ENCODE data around the gene GRID2. TPM values are rescaled to one million over a fixed set of nuclear protein-coding genes. Genes with fewer than 3 reads are reported as not detected.

Gene GRID2
- total RNA-seq, 3 donors from 2014 or later = under 0.01 TPM

GRCh38 chr4:93368968-93369367, 1065.2 kb downstream of the GRID2 start:
- intact Hi-C loops (cut with DNase I; ENCODE audit: low total_unique reads) = no loop called here
- Histone ChIP-seq H3K27ac (no peak overlapping the region), H3K4me1 (no peaks in the 10 kb centered on the region), H3K36me3 (no peaks in the 10 kb centered on the region), H3K27me3 (no peaks in the 10 kb centered on the region), H3K9me3 (peaks cover 0 to 10% of the 10 kb centered on the region in 2 donors), H3K4me3 (no peak overlapping the region)
- no peak for TF ChIP-seq POLR2A (IDR thresholded peaks at IDR 0.05)
- no peak for TF ChIP-seq POLR2AphosphoS5 (IDR thresholded peaks at IDR 0.05)
- no peak for TF ChIP-seq CTCF (IDR thresholded peaks at IDR 0.05)
- no peak for DNase-seq (ENCODE audit: low spot score in 2 of 2)

- H3K4me1 ChIP-seq = no peaks in the 10 kb centered on the region
- intact Hi-C loops (cut with DNase I; ENCODE audit: low total_unique reads) = no loop called here
- no peak for DNase-seq (ENCODE audit: low spot score in 2 of 2)
- H3K27ac ChIP-seq = no peak overlapping the region
- no peak for TF ChIP-seq POLR2AphosphoS5 (IDR thresholded peaks at IDR 0.05)
- no peak for TF ChIP-seq POLR2A (IDR thresholded peaks at IDR 0.05)
- no peak for TF ChIP-seq CTCF (IDR thresholded peaks at IDR 0.05)
- peaks cover 0 to 10% of the 10 kb centered on the region in 2 donors for H3K9me3 ChIP-seq
- no peak overlapping the region for H3K4me3 ChIP-seq
- H3K36me3 ChIP-seq = no peaks in the 10 kb centered on the region
- H3K27me3 ChIP-seq = no peaks in the 10 kb centered on the region
Measured at GRCh38 chr4:93370256-93370655, 1066.5 kb downstream of the GRID2 start.

- no peaks in the 10 kb centered on the region for H3K4me1 ChIP-seq
- no peak overlapping the region for H3K27ac ChIP-seq
- H3K4me3 ChIP-seq = no peak overlapping the region
- H3K9me3 ChIP-seq = no peaks in the 10 kb centered on the region
- intact Hi-C loops (cut with DNase I; ENCODE audit: low total_unique reads) = no loop called here
- H3K27me3 ChIP-seq = no peaks in the 10 kb centered on the region
- H3K36me3 ChIP-seq = no peaks in the 10 kb centered on the region
- DNase-seq (ENCODE audit: low spot score in 2 of 2) = no peak
- TF ChIP-seq CTCF (IDR thresholded peaks at IDR 0.05) (no peak), POLR2AphosphoS5 (IDR thresholded peaks at IDR 0.05) (no peak), POLR2A (IDR thresholded peaks at IDR 0.05) (no peak)
Measured at GRCh38 chr4:93373893-93374860, 1070.4 kb downstream of the GRID2 start.

- no peaks in the 10 kb centered on the region for H3K9me3 ChIP-seq
- H3K27me3 ChIP-seq = no peaks in the 10 kb centered on the region
- no peak overlapping the region for H3K4me3 ChIP-seq
- no peaks in the 10 kb centered on the region for H3K36me3 ChIP-seq
- no peak overlapping the region for H3K27ac ChIP-seq
- intact Hi-C loops (cut with DNase I; ENCODE audit: low total_unique reads) = no loop called here
- TF ChIP-seq POLR2AphosphoS5 (IDR thresholded peaks at IDR 0.05) (no peak), POLR2A (IDR thresholded peaks at IDR 0.05) (no peak), CTCF (IDR thresholded peaks at IDR 0.05) (no peak)
- DNase-seq (ENCODE audit: low spot score in 2 of 2) = no peak
- no peaks in the 10 kb centered on the region for H3K4me1 ChIP-seq
Measured at GRCh38 chr4:93384241-93384640, 1080.5 kb downstream of the GRID2 start.

GRCh38 chr4:93384887-93385286, 1081.1 kb downstream of the GRID2 start:
- Histone ChIP-seq H3K27ac (no peak overlapping the region), H3K9me3 (no peaks in the 10 kb centered on the region), H3K4me1 (no peaks in the 10 kb centered on the region), H3K36me3 (no peaks in the 10 kb centered on the region), H3K27me3 (no peaks in the 10 kb centered on the region), H3K4me3 (no peak overlapping the region)
- intact Hi-C loops (cut with DNase I; ENCODE audit: low total_unique reads) = no loop called here
- TF ChIP-seq POLR2AphosphoS5 (IDR thresholded peaks at IDR 0.05) = no peak
- TF ChIP-seq CTCF (IDR thresholded peaks at IDR 0.05) = no peak
- no peak for TF ChIP-seq POLR2A (IDR thresholded peaks at IDR 0.05)
- no peak for DNase-seq (ENCODE audit: low spot score in 2 of 2)

Data from breast epithelium (tissue), 4 donors.